HG03066 (cell line): Measurements from ENCODE around the gene DCX.

Experiments
- ATAC-seq: cut with Tn5 transposase; IDR thresholded peaks from one replicate; pipeline ENCODE4 v1.9.1; 2021; ENCODE audit warnings: low read depth; ENCODE audit not compliant: unreplicated experiment

DCX gene

DNA sequence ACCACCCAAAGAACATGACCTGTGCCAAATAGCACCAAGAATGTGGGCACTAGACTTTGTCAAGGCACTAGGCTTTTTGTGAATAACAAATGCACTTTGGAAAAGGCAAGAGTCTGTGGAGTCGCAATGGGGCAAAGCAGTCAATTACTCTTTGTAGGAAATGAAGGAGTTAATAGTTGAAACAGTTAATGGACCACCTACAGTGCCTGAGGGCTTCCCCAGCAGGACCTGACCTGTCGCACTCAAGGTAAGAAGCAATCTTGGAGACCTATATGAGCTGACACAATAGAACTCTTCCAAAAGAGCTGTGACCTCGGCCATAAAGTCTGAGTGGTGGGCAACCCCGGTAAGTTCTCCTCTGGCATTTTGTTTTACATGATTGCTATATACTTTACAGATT is 92.5 kb downstream of the DCX start:
- no peak for ATAC-seq

- ATAC-seq, result no peak
Measured at GRCh38 chrX:111318901-111319300, 93.1 kb downstream of the DCX start.

GRCh38 chrX:111309083-111309482 is 102.9 kb downstream of the DCX start:
- no peak for ATAC-seq

- ATAC-seq, result no peak
Measured at GRCh38 chrX:111308039-111308438, 104.0 kb downstream of the DCX start.

GRCh38 chrX:111302284-111302683 is 109.7 kb downstream of the DCX start:
- no peak for ATAC-seq

GRCh38 chrX:111288841-111289240 is 123.2 kb downstream of the DCX start:
- no peak for ATAC-seq

DNA sequence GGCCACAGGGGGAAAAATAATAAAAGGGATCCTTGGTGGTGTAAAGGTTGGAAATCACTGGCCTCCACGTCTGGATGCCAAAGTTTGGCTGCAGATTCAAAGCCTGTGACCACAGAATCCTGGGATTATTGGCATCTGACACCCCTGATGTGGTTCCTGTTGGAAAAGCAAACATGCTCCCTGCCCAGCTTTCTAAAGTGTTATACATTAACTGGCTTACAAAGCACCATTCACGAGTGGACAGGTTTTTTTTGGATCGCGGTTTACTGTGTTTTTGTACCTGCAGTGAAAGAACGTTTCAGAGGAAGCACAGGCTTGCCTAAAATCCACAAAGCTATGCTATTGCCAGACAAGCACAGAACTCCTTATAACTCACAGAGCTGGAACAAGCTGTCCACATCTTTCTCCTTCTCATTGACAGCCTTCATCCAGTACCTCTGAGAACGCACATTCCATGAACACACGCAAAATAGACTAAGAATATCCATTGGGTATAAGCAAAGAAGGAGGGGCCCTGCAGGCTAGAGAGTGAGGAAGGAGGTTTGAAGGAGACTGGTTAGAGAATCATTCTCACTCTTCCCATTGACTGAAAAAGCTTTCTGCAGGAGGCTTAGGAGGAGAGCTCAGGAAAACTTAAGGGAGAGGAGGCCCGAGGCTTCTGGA is 127.2 kb downstream of the DCX start:
- ATAC-seq, result no peak

GRCh38 chrX:111283446-111283845 is 128.5 kb downstream of the DCX start:
- no peak for ATAC-seq

DNA sequence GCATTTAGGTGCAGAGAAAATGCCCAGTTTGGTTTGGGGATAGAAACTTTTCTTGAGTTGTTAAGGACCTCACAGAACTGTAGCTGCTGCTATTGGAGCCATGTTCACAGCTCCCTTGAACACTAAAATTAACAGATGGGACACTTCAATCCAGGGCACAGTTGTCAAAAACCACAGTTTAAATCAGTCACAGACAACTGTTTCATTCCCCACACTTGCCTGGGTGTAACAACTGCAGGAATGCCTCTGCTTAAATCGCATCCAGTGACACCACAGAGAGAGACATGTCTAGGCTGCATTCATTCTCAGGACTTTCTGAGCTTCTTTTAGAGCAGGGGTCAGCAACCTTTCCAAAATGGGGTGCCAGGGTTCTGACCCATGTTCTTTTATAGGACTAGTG is 129.0 kb downstream of the DCX start:
- ATAC-seq, result no peak

GRCh38 chrX:111282139-111282538 is 129.9 kb downstream of the DCX start:
- no peak for ATAC-seq

GRCh38 chrX:111270339-111270738 is 141.7 kb downstream of the DCX start, which contains the start of gene CAPN6:
TSS of gene CAPN6 (minus strand) at chrX:111270483. CDS start at chrX:111263936, 6,547 bp downstream.
- ATAC-seq, result no peak

DNA sequence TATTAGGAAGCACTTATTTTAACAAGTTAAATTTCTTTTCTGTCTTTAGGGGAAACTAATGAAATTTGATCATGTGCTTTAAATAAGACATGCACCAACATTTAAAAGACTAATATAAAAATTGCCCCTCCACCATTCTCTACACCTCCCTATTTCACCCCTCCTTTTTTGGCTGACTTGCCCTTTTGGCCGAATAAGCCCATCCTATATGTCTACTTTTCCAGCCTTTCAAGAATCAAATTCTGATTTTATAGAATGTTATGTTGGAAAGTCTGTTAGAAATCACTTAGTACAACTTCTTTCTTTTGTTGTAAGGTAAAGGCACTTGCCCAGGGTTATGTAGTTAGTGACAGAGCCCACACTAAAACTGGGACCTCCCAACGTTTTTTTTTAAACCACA is 143.5 kb downstream of the DCX start:
- no peak for ATAC-seq

- ATAC-seq, result no peak
Measured at GRCh38 chrX:111265486-111265885, 146.5 kb downstream of the DCX start.

DNA sequence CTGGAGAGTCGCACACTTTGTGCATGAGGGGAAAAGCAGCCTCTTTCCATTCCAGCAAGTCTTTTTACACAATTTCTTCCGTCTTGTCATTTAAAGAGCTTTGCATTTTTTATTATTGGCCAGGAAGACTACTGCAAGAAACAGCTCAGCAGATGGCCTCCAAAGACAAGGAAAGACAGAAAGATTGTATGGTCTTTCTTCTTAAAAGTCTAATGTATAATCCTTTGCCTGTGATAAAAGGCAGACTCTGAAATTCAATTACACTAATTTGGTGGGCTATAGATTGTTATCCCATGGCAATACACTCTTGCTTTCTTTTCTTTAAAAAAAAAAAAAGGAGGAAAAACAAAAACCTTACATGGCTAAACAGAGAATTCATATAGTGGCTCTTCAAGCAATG is 147.6 kb downstream of the DCX start:
- no peak for ATAC-seq

GRCh38 chrX:111262086-111262485 is 149.9 kb downstream of the DCX start:
- no peak for ATAC-seq

- no peak for ATAC-seq
Measured at GRCh38 chrX:111260451-111260850, 151.5 kb downstream of the DCX start.

GRCh38 chrX:111259559-111259958 is 152.4 kb downstream of the DCX start:
- no peak for ATAC-seq

- ATAC-seq, result no peak
Measured at GRCh38 chrX:111257733-111258132, 154.3 kb downstream of the DCX start.

- no peak for ATAC-seq
Measured at GRCh38 chrX:111254896-111255693, 156.9 kb downstream of the DCX start.

GRCh38 chrX:111244235-111244750 is 167.7 kb downstream of the DCX start:
- no peak for ATAC-seq
